WTC11 (cell line): Measurements from ENCODE around the gene TBL1Y. TPM values are rescaled to one million over a fixed set of nuclear protein-coding genes. Genes with fewer than 3 reads are reported as not detected.

Experiments
- ATAC-seq: fragments of 200-7000 bp; cut with Tn5 transposase; 2 replicates; pipeline ENCODE4 v1.10.0; 2021; ENCODE audit warnings: mild to moderate bottlenecking, moderate library complexity
- CTCF ChIA-PET: fragments of 300-600 bp; sonication (Branson Sonifier 250); formaldehyde crosslinking; loops from one replicate; lab custom pipeline; 2021; ENCODE audit warnings: antibody characterized with exemption; lab: Charles Lee
- POLR2A ChIA-PET: fragments of 350-600 bp; sonication (Branson Sonifier 250); formaldehyde crosslinking; loops from one replicate; lab custom pipeline; 2021; ENCODE audit warnings: antibody characterized with exemption; lab: Charles Lee
- DNase-seq: peaks from one replicate; pipeline ENCODE4 v3.0.0; 2021; ENCODE audit warnings: low spot score
- H3K27ac Mint-ChIP-seq: 2 replicates; pipeline ENCODE4 v1.8.0; 2021; ENCODE audit warnings: mixed read lengths
- H3K27me3 Mint-ChIP-seq: 2 replicates; pipeline ENCODE4 v1.8.0; 2021; ENCODE audit warnings: low read depth, mild to moderate bottlenecking, moderate library complexity, mixed read lengths
- H3K36me3 Mint-ChIP-seq: 2 replicates; pipeline ENCODE4 v1.8.0; 2021; ENCODE audit warnings: mixed read lengths
- H3K4me1 Mint-ChIP-seq: 2 replicates; pipeline ENCODE4 v1.8.0; 2022; ENCODE audit warnings: mixed read lengths
- H3K4me3 Mint-ChIP-seq: 2 replicates; pipeline ENCODE4 v1.8.0; 2021; ENCODE audit warnings: mild to moderate bottlenecking, moderate library complexity, mixed read lengths
- H3K9me3 Mint-ChIP-seq: 2 replicates; pipeline ENCODE4 v1.8.0; 2021; ENCODE audit warnings: mixed read lengths
- ARID4B ChIP-seq: sonication (generic); formaldehyde crosslinking; IDR thresholded peaks from 2 replicates; pipeline ENCODE4 v1.8.0; 2023; ENCODE audit warnings: missing genetic modification reagents, mild to moderate bottlenecking, borderline replicate concordance
- CDX4 ChIP-seq: fragments of 250-450 bp; sonication (Bioruptor Pico); IDR thresholded peaks from 2 replicates; pipeline ENCODE4 v1.9.0; 2021; ENCODE audit warnings: moderate library complexity, mild to moderate bottlenecking, inconsistent platforms, borderline replicate concordance
- CREB1 ChIP-seq: sonication (generic); formaldehyde crosslinking; IDR thresholded peaks from 2 replicates; pipeline ENCODE4 v1.8.0; 2023; ENCODE audit warnings: mild to moderate bottlenecking, missing genetic modification reagents
- CREM ChIP-seq: sonication (generic); formaldehyde crosslinking; IDR thresholded peaks from 2 replicates; pipeline ENCODE4 v1.8.1; 2022; ENCODE audit warnings: mild to moderate bottlenecking, missing genetic modification reagents, moderate library complexity
- ESRRA ChIP-seq: sonication (generic); formaldehyde crosslinking; IDR thresholded peaks from 2 replicates; pipeline ENCODE4 v1.8.1; 2022; ENCODE audit warnings: mild to moderate bottlenecking, missing genetic modification reagents, borderline replicate concordance
- FOXJ3 ChIP-seq: sonication (generic); formaldehyde crosslinking; IDR thresholded peaks from 2 replicates; pipeline ENCODE4 v1.9.0; 2021; ENCODE audit warnings: missing genetic modification reagents, mild to moderate bottlenecking, borderline replicate concordance
- FOXP1 ChIP-seq: sonication (generic); formaldehyde crosslinking; IDR thresholded peaks from 2 replicates; pipeline ENCODE4 v1.8.0; 2022; ENCODE audit warnings: missing genetic modification reagents, mild to moderate bottlenecking, moderate library complexity, borderline replicate concordance
- GTF2I ChIP-seq: fragments of 250-450 bp; sonication (Bioruptor Pico); conservative IDR thresholded peaks from 2 replicates; pipeline ENCODE4 v1.4.0; 2021; ENCODE audit warnings: mild to moderate bottlenecking
- JAZF1 ChIP-seq: fragments of 250-450 bp; sonication (Bioruptor Pico); IDR thresholded peaks from 2 replicates; pipeline ENCODE4 v1.9.0; 2021; ENCODE audit warnings: moderate library complexity, mild to moderate bottlenecking, inconsistent platforms
- JUN ChIP-seq: sonication (generic); formaldehyde crosslinking; IDR thresholded peaks from 2 replicates; pipeline ENCODE4 v1.8.0; 2023; ENCODE audit warnings: mild to moderate bottlenecking, missing genetic modification reagents
- NFATC4 ChIP-seq: fragments of 250-450 bp; sonication (Bioruptor Pico); IDR thresholded peaks from 2 replicates; pipeline ENCODE4 v1.9.0; 2021; ENCODE audit warnings: mild to moderate bottlenecking
- NFE2L1 ChIP-seq: sonication (generic); formaldehyde crosslinking; IDR thresholded peaks from 2 replicates; pipeline ENCODE4 v1.8.1; 2023; ENCODE audit warnings: missing genetic modification reagents
- NR2C2 ChIP-seq: sonication (generic); formaldehyde crosslinking; IDR thresholded peaks from 2 replicates; pipeline ENCODE4 v1.8.0; 2022; ENCODE audit warnings: mild to moderate bottlenecking, missing genetic modification reagents
- NR3C1 ChIP-seq: sonication (generic); formaldehyde crosslinking; conservative IDR thresholded peaks from 2 replicates; pipeline ENCODE4 v1.8.1; 2023; ENCODE audit warnings: low read depth, mild to moderate bottlenecking, missing genetic modification reagents
- SMAD3 ChIP-seq: sonication (generic); formaldehyde crosslinking; IDR thresholded peaks from 2 replicates; pipeline ENCODE4 v1.8.0; 2022; ENCODE audit warnings: missing genetic modification reagents, mild to moderate bottlenecking, borderline replicate concordance
- TEAD1 ChIP-seq: sonication (generic); formaldehyde crosslinking; IDR thresholded peaks from 2 replicates; pipeline ENCODE4 v1.8.0; 2022; ENCODE audit warnings: mild to moderate bottlenecking, missing genetic modification reagents
- TEAD4 ChIP-seq: sonication (generic); formaldehyde crosslinking; IDR thresholded peaks from 2 replicates; pipeline ENCODE4 v1.8.0; 2022; ENCODE audit warnings: mild to moderate bottlenecking, missing genetic modification reagents
- USF1 ChIP-seq: sonication (generic); formaldehyde crosslinking; IDR thresholded peaks from 2 replicates; pipeline ENCODE4 v1.8.0; 2022; ENCODE audit warnings: mild to moderate bottlenecking, missing genetic modification reagents
- ZBTB21 ChIP-seq: sonication (generic); formaldehyde crosslinking; IDR thresholded peaks from 2 replicates; pipeline ENCODE4 v1.8.1; 2023; ENCODE audit warnings: mild to moderate bottlenecking, missing genetic modification reagents, borderline replicate concordance
- ZNF232 ChIP-seq: sonication (generic); formaldehyde crosslinking; IDR thresholded peaks from 2 replicates; pipeline ENCODE4 v1.8.0; 2022; ENCODE audit warnings: mild to moderate bottlenecking, missing genetic modification reagents
- ZNF416 ChIP-seq: fragments of 250-450 bp; sonication (Bioruptor Pico); IDR thresholded peaks from 2 replicates; pipeline ENCODE4 v1.9.0; 2021; ENCODE audit warnings: mild to moderate bottlenecking, inconsistent platforms
- ZNF512 ChIP-seq: sonication (generic); formaldehyde crosslinking; IDR thresholded peaks from 2 replicates; pipeline ENCODE4 v1.8.1; 2022; ENCODE audit warnings: missing genetic modification reagents, borderline replicate concordance
- total RNA-seq: library from RNA; stranded (reverse); gene quantifications from 3 replicates; pipeline ENCODE4 v1.2.3, GENCODE V29; 2021
- TF ChIP-seq, protein P1 (sequence below): fragments of 250-450 bp; sonication (Bioruptor Pico); IDR thresholded peaks from 2 replicates; pipeline ENCODE4 v2.1.2; 2022; ENCODE audit warnings: mild to moderate bottlenecking, moderate library complexity

The TBL1Y gene
- total RNA-seq, 1 experiment from 2014 or later, result not detected

DNA sequence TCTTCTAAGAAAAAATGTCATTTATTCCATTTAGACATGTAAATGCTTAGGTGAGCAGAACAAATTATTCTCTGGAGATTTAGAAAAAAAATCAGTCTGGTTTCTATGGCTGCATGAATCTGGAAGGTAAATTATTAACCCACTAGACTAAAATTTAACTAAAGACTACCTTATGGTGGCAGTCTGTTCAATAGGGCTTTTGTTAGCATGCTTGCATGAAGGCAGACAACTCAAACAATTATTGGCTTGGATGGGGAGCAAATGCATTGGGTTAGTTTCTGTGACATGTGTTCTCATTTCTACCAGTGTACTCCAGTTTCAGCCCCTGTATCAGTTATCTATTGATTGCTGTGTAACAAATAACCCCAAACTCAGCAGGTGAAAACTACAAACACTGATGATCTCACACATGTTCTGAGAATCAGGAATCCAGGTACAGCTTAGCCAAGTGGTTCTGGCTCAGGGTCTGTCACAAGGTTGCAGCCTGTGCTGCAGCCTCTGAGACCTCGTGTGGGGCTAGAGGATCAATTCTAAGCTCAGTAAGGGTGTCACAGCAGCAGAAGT, 87.1 kb downstream of the TBL1Y start:
- no peak for ATAC-seq
- Mint-ChIP-seq H3K36me3 (no peaks in the 10 kb centered on the region), H3K27me3 (no peaks in the 10 kb centered on the region), H3K9me3 (no peaks in the 10 kb centered on the region), H3K4me3 (no peak overlapping the region), H3K4me1 (no peaks in the 10 kb centered on the region), H3K27ac (no peak overlapping the region)
- DNase-seq, result no peak
- CTCF ChIA-PET, result no interaction called here
- no peak for TF ChIP-seq JAZF1 (CRISPR knock-in tag)
- no peak for TF ChIP-seq JUN (CRISPR knock-in tag)
- TF ChIP-seq GTF2I (CRISPR knock-in tag), result no peak
- TF ChIP-seq CREB1 (CRISPR knock-in tag), result no peak
- no peak for TF ChIP-seq ZNF512 (CRISPR knock-in tag)
- TF ChIP-seq USF1 (CRISPR knock-in tag), result no peak
- TF ChIP-seq, protein P1, sequence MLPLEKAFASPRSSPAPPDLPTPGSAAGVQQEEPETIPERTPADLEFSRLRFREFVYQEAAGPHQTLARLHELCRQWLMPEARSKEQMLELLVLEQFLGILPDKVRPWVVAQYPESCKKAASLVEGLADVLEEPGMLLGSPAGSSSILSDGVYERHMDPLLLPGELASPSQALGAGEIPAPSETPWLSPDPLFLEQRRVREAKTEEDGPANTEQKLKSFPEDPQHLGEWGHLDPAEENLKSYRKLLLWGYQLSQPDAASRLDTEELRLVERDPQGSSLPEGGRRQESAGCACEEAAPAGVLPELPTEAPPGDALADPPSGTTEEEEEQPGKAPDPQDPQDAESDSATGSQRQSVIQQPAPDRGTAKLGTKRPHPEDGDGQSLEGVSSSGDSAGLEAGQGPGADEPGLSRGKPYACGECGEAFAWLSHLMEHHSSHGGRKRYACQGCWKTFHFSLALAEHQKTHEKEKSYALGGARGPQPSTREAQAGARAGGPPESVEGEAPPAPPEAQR, result no peak
- TF ChIP-seq ESRRA, result no peak
- TF ChIP-seq CDX4 (CRISPR knock-in tag), result no peak
- TF ChIP-seq NR2C2 (CRISPR knock-in tag), result no peak
- no peak for TF ChIP-seq SMAD3 (CRISPR knock-in tag)
- TF ChIP-seq ARID4B (CRISPR knock-in tag), result no peak
- TF ChIP-seq FOXJ3 (CRISPR knock-in tag), result no peak
- no peak for TF ChIP-seq ZNF416 (CRISPR knock-in tag)
- POLR2A ChIA-PET, result no interaction called here

GRCh38 chrY:6999905-7000304, 89.4 kb downstream of the TBL1Y start:
- ATAC-seq (no peak), DNase-seq (no peak)
- no peak overlapping the region for H3K27ac Mint-ChIP-seq
- ChIA-PET CTCF (no interaction called here), POLR2A (no interaction called here)
- H3K4me1 Mint-ChIP-seq, result no peaks in the 10 kb centered on the region
- no peaks in the 10 kb centered on the region for H3K36me3 Mint-ChIP-seq
- H3K9me3 Mint-ChIP-seq, result no peaks in the 10 kb centered on the region
- H3K27me3 Mint-ChIP-seq, result no peaks in the 10 kb centered on the region
- H3K4me3 Mint-ChIP-seq, result no peak overlapping the region
- TF ChIP-seq SMAD3 (CRISPR knock-in tag) (no peak), ZNF232 (CRISPR knock-in tag) (no peak), TEAD1 (no peak), NFE2L1 (CRISPR knock-in tag) (no peak), NR2C2 (CRISPR knock-in tag) (no peak), FOXJ3 (CRISPR knock-in tag) (no peak), GTF2I (CRISPR knock-in tag) (no peak), ZBTB21 (CRISPR knock-in tag) (no peak), CREM (CRISPR knock-in tag) (no peak), ZNF512 (CRISPR knock-in tag) (no peak), TEAD4 (CRISPR knock-in tag) (no peak), NR3C1 (no peak), NFATC4 (CRISPR knock-in tag) (no peak), FOXP1 (no peak), CREB1 (CRISPR knock-in tag) (no peak)
- TF ChIP-seq, protein P1, result no peak
